A673 (cell line): ENCODE measurements around the gene ADAT3. TPM values are rescaled to one million over a fixed set of nuclear protein-coding genes. Genes with fewer than 3 reads are reported as not detected.

Experiments used
- BruUV-seq: library from RNA; stranded (reverse); fragments of 400-500 nt; replicated peaks from 2 replicates; lab custom pipeline; 2021; lab: Mats Ljungman, UMichigan
- CTCF ChIA-PET: fragments of 300-600 bp; sonication (Branson Sonifier 250); formaldehyde crosslinking; loops from one replicate; lab custom pipeline; 2022; ENCODE audit warnings: antibody characterized with exemption; lab: Charles Lee
- POLR2A ChIA-PET: fragments of 300-600 bp; sonication (Branson Sonifier 250); formaldehyde crosslinking; loops from one replicate; lab custom pipeline; 2022; ENCODE audit warnings: antibody characterized with exemption; ENCODE audit not compliant: low non-redundant PET; lab: Charles Lee
- DNase-seq: peaks from one replicate; pipeline ENCODE4 v3.0.0-alpha.2; 2015; ENCODE audit warnings: low spot score
- H3K27ac ChIP-seq: fragments of 200-600 bp; sonication (generic); 2 replicates; pipeline ENCODE4 v1.5.1; 2016; ENCODE audit warnings: mixed run types, low read depth, mild to moderate bottlenecking, mixed read lengths, antibody characterized with exemption, low read length; ENCODE audit not compliant: poor library complexity, severe bottlenecking
- H3K27me3 ChIP-seq: fragments of 200-600 bp; sonication (generic); replicated peaks from 2 replicates; pipeline ENCODE4 v1.6.1; 2017; ENCODE audit warnings: mixed run types, low read depth, mild to moderate bottlenecking, mixed read lengths, antibody characterized with exemption, low read length; ENCODE audit not compliant: insufficient read depth, poor library complexity
- H3K36me3 ChIP-seq: fragments of 200-600 bp; sonication (generic); 2 replicates; pipeline ENCODE4 v1.6.1; 2016; ENCODE audit warnings: mixed run types, mild to moderate bottlenecking, mixed read lengths, antibody characterized with exemption, low read length; ENCODE audit not compliant: insufficient read depth, poor library complexity, severe bottlenecking
- H3K4me1 ChIP-seq: fragments of 200-600 bp; sonication (generic); 2 replicates; pipeline ENCODE4 v1.6.1; 2017; ENCODE audit warnings: mixed run types, mild to moderate bottlenecking, mixed read lengths, antibody characterized with exemption, low read length; ENCODE audit not compliant: insufficient read depth, poor library complexity, severe bottlenecking
- H3K4me3 ChIP-seq: fragments of 200-600 bp; sonication (generic); 2 replicates; pipeline ENCODE4 v1.5.1; 2016; ENCODE audit warnings: low read depth, mixed run types, mild to moderate bottlenecking, mixed read lengths, low read length; ENCODE audit not compliant: poor library complexity, severe bottlenecking
- H3K9me3 ChIP-seq: fragments of 200-600 bp; sonication (generic); 2 replicates; pipeline ENCODE4 v1.6.1; 2016; ENCODE audit warnings: mixed run types, low read depth, mild to moderate bottlenecking, mixed read lengths, antibody characterized with exemption, low read length; ENCODE audit not compliant: poor library complexity, severe bottlenecking
- CTCF ChIP-seq: fragments of 300-800, 200-600 bp; sonication (generic); conservative IDR thresholded peaks from 2 replicates; pipeline ENCODE4 v1.5.1; 2017; ENCODE audit warnings: low read depth, mild to moderate bottlenecking, antibody characterized with exemption, low read length, moderate library complexity, mixed read lengths
- EZH2 ChIP-seq: fragments of 200-600 bp; sonication (generic); IDR thresholded peaks from 2 replicates; pipeline ENCODE4 v1.6.1; 2017; ENCODE audit warnings: borderline replicate concordance, low read depth, mild to moderate bottlenecking, mixed read lengths, antibody characterized with exemption, low read length; ENCODE audit not compliant: poor library complexity, severe bottlenecking
- intact Hi-C: fragments of 100-400 bp; cut with micrococcal nuclease; formaldehyde crosslinking; loops from one replicate; pipeline ENCODE4 v1.10.0; 2022; ENCODE audit not compliant: unreplicated experiment
- total RNA-seq: library from RNA; stranded (reverse); gene quantifications from 2 replicates; pipeline ENCODE4 v1.2.3, GENCODE V29; 2021

Gene ADAT3
- total RNA-seq, 1 experiment from 2014 or later, result 18.0 TPM

- Histone ChIP-seq H3K36me3 (peaks cover 8% of the 10 kb centered on the region), H3K27ac (no peak overlapping the region), H3K4me1 (no peaks in the 10 kb centered on the region), H3K27me3 (no peaks in the 10 kb centered on the region), H3K9me3 (no peaks in the 10 kb centered on the region), H3K4me3 (no peak overlapping the region)
- TF ChIP-seq EZH2, result no peak
- TF ChIP-seq CTCF, result no peak
- intact Hi-C loops, result no loop called here
- POLR2A ChIA-PET, result no interaction called here
- BruUV-seq, result no TSS peak
- CTCF ChIA-PET, result no interaction called here
- DNase-seq, result no peak
Measured at GRCh38 chr19:1950640-1951039, 45.4 kb downstream of the ADAT3 start.

GRCh38 chr19:1952635-1953034 lies 47.4 kb downstream of the ADAT3 start:
- BruUV-seq, result no TSS peak
- POLR2A ChIA-PET, result no interaction called here
- no peak overlapping the region for H3K27ac ChIP-seq
- intact Hi-C loops, result no loop called here
- H3K4me1 ChIP-seq, result no peaks in the 10 kb centered on the region
- CTCF ChIA-PET, result no interaction called here
- DNase-seq, result no peak
- no peaks in the 10 kb centered on the region for H3K27me3 ChIP-seq
- H3K36me3 ChIP-seq, result peaks cover 3% of the 10 kb centered on the region
- no peaks in the 10 kb centered on the region for H3K9me3 ChIP-seq
- no peak for TF ChIP-seq CTCF
- TF ChIP-seq EZH2, result no peak
- no peak overlapping the region for H3K4me3 ChIP-seq

GRCh38 chr19:1953037-1953436 lies 47.8 kb downstream of the ADAT3 start:
- Histone ChIP-seq H3K4me1 (no peaks in the 10 kb centered on the region), H3K27ac (no peak overlapping the region), H3K4me3 (no peak overlapping the region), H3K36me3 (peaks cover 3% of the 10 kb centered on the region), H3K9me3 (no peaks in the 10 kb centered on the region), H3K27me3 (no peaks in the 10 kb centered on the region)
- BruUV-seq, result no TSS peak
- intact Hi-C loops, result no loop called here
- TF ChIP-seq CTCF (no peak), EZH2 (no peak)
- CTCF ChIA-PET, result no interaction called here
- DNase-seq, result no peak
- POLR2A ChIA-PET, result no interaction called here
